ENCODE measurements around the gene SERPINI1.

SERPINI1 gene

GRCh38 chr3:167723025-167723512 lies 12.5 kb upstream of the SERPINI1 start:
- TF ChIP-seq CTCF (IDR thresholded peaks at IDR 0.05; ENCODE audit: insufficient read depth, low read depth, low read length, missing control alignments), result no peak
- H3K4me3 ChIP-seq (ENCODE audit: low read length), result no peak overlapping the region
- no peak for DNase-seq (ENCODE audit: low read depth)

- no peak overlapping the region for H3K4me3 ChIP-seq (ENCODE audit: low read length)
- DNase-seq (ENCODE audit: low read depth), result no peak
- no peak for TF ChIP-seq CTCF (IDR thresholded peaks at IDR 0.05; ENCODE audit: insufficient read depth, low read depth, low read length, missing control alignments)
These were observed 11.6 kb upstream of the SERPINI1 start for GRCh38 chr3:167723872-167724271.

GRCh38 chr3:167728176-167728575 lies 7.3 kb upstream of the SERPINI1 start:
- no peak for TF ChIP-seq CTCF (IDR thresholded peaks at IDR 0.05; ENCODE audit: insufficient read depth, low read depth, low read length, missing control alignments)
- peak; percentile 73 for DNase-seq (ENCODE audit: low read depth)
- no peak overlapping the region for H3K4me3 ChIP-seq (ENCODE audit: low read length)

- no peak for TF ChIP-seq CTCF (IDR thresholded peaks at IDR 0.05; ENCODE audit: insufficient read depth, low read depth, low read length, missing control alignments)
- no peak overlapping the region for H3K4me3 ChIP-seq (ENCODE audit: low read length)
- no peak for DNase-seq (ENCODE audit: low read depth)
These were observed 6.7 kb upstream of the SERPINI1 start for GRCh38 chr3:167728632-167729323.

GRCh38 chr3:167729591-167729990 lies 5.9 kb upstream of the SERPINI1 start:
- no peak for TF ChIP-seq CTCF (IDR thresholded peaks at IDR 0.05; ENCODE audit: insufficient read depth, low read depth, low read length, missing control alignments)
- DNase-seq (ENCODE audit: low read depth), result no peak
- H3K4me3 ChIP-seq (ENCODE audit: low read length), result no peak overlapping the region

- TF ChIP-seq CTCF (IDR thresholded peaks at IDR 0.05; ENCODE audit: insufficient read depth, low read depth, low read length, missing control alignments), result no peak
- no peak overlapping the region for H3K4me3 ChIP-seq (ENCODE audit: low read length)
These were observed 4.1 kb upstream of the SERPINI1 start for GRCh38 chr3:167731393-167731792.

More at GRCh38 chr3:167731393-167731792, 4.1 kb upstream of the SERPINI1 start:
- DNase-seq (ENCODE audit: low read depth), result no peak
